HepG2 (cell line): ENCODE results near the gene DUSP7. TPM values are rescaled to one million over a fixed set of nuclear protein-coding genes. Genes with fewer than 3 reads are reported as not detected.

Experiments
- ATAC-seq: fragments of 200-7000 bp; cut with Tn5 transposase; 3 replicates; pipeline ENCODE4 v1.9.1; 2020; ENCODE audit warnings: mild to moderate bottlenecking, moderate library complexity
- BruUV-seq: library from RNA; stranded (reverse); fragments of 400-500 nt; replicated peaks from 2 replicates; lab custom pipeline; 2021; lab: Mats Ljungman, UMichigan
- CTCF ChIA-PET: fragments of 300-600 bp; formaldehyde crosslinking; extraction: SDS; loops from one replicate; lab custom pipeline; 2021; ENCODE audit warnings: low total read pairs, inconsistent platforms, low intra/inter-chr PET ratio; lab: Yijun Ruan, JAX
- POLR2A ChIA-PET: fragments of 350-600 bp; sonication (Branson Sonifier 250); formaldehyde crosslinking; loops from one replicate; lab custom pipeline; 2020; ENCODE audit warnings: antibody characterized with exemption, inconsistent platforms; lab: Yijun Ruan, JAX
- DNase-seq: peaks from one replicate; pipeline ENCODE4 v3.0.0-alpha.2; 2015; ENCODE audit warnings: low spot score
- FAIRE-seq: peaks from 3 replicates; lab custom pipeline; 2011; peaks lifted over from hg19 to GRCh38; lab: Jason Lieb, UNC
- H2AFZ ChIP-seq: one replicate; pipeline ENCODE4 v1.6.1; 2011; ENCODE audit warnings: low read length, inconsistent platforms
- H3K27ac ChIP-seq: fragments of 300-600 bp; 3 replicates; pipeline ENCODE4 v1.8.0; 2011; ENCODE audit warnings: mixed run types, mild to moderate bottlenecking, mixed read lengths, low read length, inconsistent platforms; ENCODE audit not compliant: insufficient read depth; ENCODE audit errors: extremely low read length
- H3K27me3 ChIP-seq, 2 experiments: fragments of 200-600 bp in 1 of 2; 2 replicates in 1 of 2; 3 replicates in 1 of 2; pipeline versions ENCODE4 v1.6.0 to v1.8.0; 2011; ENCODE audit warnings: low read length in 2 of 2, mild to moderate bottlenecking in 2 of 2, moderate library complexity in 2 of 2, inconsistent platforms in 1 of 2; ENCODE audit not compliant: insufficient read depth in 2 of 2, control insufficient read depth in 1 of 2
- H3K36me3 ChIP-seq, 2 experiments: fragments of 200-600 bp in 1 of 2; replicated peaks in 1 of 2; 2 replicates in 1 of 2; 3 replicates in 1 of 2; pipeline versions ENCODE4 v1.5.1 to v1.8.0; 2011; ENCODE audit warnings: low read length in 2 of 2, inconsistent platforms in 1 of 2; ENCODE audit not compliant: insufficient read depth in 2 of 2, control insufficient read depth in 1 of 2
- H3K4me1 ChIP-seq: 2 replicates; pipeline ENCODE4 v1.5.1; 2012; ENCODE audit warnings: low read length, inconsistent platforms; ENCODE audit not compliant: insufficient read depth
- H3K4me2 ChIP-seq: 2 replicates; pipeline ENCODE4 v1.6.0; 2011; ENCODE audit warnings: low read depth, low read length, inconsistent platforms
- H3K4me3 ChIP-seq, 3 experiments: fragments of 200-600 bp in 1 of 3; sonication (generic), shearing (Covaris generic) in 1 of 3; replicated peaks in 1 of 3; 2 replicates each; pipeline ENCODE4 v1.5.1; 2011 to 2016; ENCODE audit warnings: low read length in 3 of 3, inconsistent platforms in 2 of 3, low read depth in 2 of 3, mild to moderate bottlenecking in 2 of 3, control low read depth in 1 of 3, mixed read lengths in 1 of 3; ENCODE audit not compliant: insufficient read depth in 1 of 3
- H3K79me2 ChIP-seq: one replicate; pipeline ENCODE4 v1.6.1; 2011; ENCODE audit warnings: low read length, inconsistent platforms; ENCODE audit not compliant: insufficient read depth
- H3K9ac ChIP-seq: 2 replicates; pipeline ENCODE4 v1.6.0; 2011; ENCODE audit warnings: mild to moderate bottlenecking, low read depth, low read length, inconsistent platforms; ENCODE audit not compliant: insufficient read depth
- H3K9me3 ChIP-seq: 2 replicates; pipeline ENCODE4 v1.5.1; 2012; ENCODE audit warnings: mild to moderate bottlenecking, low read length
- H4K20me1 ChIP-seq: 2 replicates; pipeline ENCODE4 v1.6.0; 2011; ENCODE audit warnings: inconsistent platforms, mild to moderate bottlenecking, low read length, moderate library complexity; ENCODE audit not compliant: insufficient read depth
- ATF7 ChIP-seq, 2 experiments: fragments of 450-650 bp in 1 of 2; sonication (generic) in 1 of 2; formaldehyde crosslinking in 1 of 2; IDR thresholded peaks; 2 replicates each; pipeline versions ENCODE4 v1.4.0 to v1.6.1; 2016 to 2020; ENCODE audit warnings: antibody characterized with exemption in 1 of 2, mild to moderate bottlenecking in 1 of 2, missing genetic modification reagents in 1 of 2
- BHLHE40 ChIP-seq: IDR thresholded peaks from 2 replicates; pipeline ENCODE4 v1.6.1; 2011; ENCODE audit warnings: low read length, improper control_type of control experiment
- CTCF ChIP-seq: sonication (generic); formaldehyde crosslinking; IDR thresholded peaks from 2 replicates; pipeline ENCODE4 v1.5.0; 2020; ENCODE audit warnings: mild to moderate bottlenecking, missing genetic modification reagents, moderate library complexity
- EP300 ChIP-seq, 3 experiments: sonication (generic) in 1 of 3; formaldehyde crosslinking in 1 of 3; IDR thresholded peaks; 2 replicates each; pipeline versions ENCODE4 v1.5.1 to v1.6.1; 2011 to 2020; ENCODE audit warnings: low read depth in 2 of 3, low read length in 2 of 3, borderline replicate concordance in 1 of 3, improper control_type of control experiment in 1 of 3, mild to moderate bottlenecking in 1 of 3, missing genetic modification reagents in 1 of 3, moderate library complexity in 1 of 3
- MAFK ChIP-seq, 2 experiments: IDR thresholded peaks in 1 of 2; conservative IDR thresholded peaks in 1 of 2; 2 replicates each; pipeline ENCODE4 v1.6.1; 2011; ENCODE audit warnings: improper control_type of control experiment in 2 of 2, low read length in 2 of 2
- MAZ ChIP-seq, 2 experiments: sonication (generic) in 1 of 2; formaldehyde crosslinking in 1 of 2; IDR thresholded peaks; 2 replicates each; pipeline versions ENCODE4 v1.5.0 to v1.6.1; 2012 to 2020; ENCODE audit warnings: low read depth in 2 of 2, mild to moderate bottlenecking in 2 of 2, borderline replicate concordance in 1 of 2, improper control_type of control experiment in 1 of 2, low read length in 1 of 2, missing genetic modification reagents in 1 of 2, moderate library complexity in 1 of 2
- PCBP1 ChIP-seq: fragments of 200-400 bp; formaldehyde crosslinking; IDR thresholded peaks from 2 replicates; pipeline ENCODE4 v1.6.1; 2017; ENCODE audit warnings: mild to moderate bottlenecking, low read depth, low read length, borderline replicate concordance
- ZNF317 ChIP-seq: sonication (generic); formaldehyde crosslinking; IDR thresholded peaks from 2 replicates; pipeline ENCODE4 v1.5.0; 2020; ENCODE audit warnings: mild to moderate bottlenecking, missing genetic modification reagents
- ZNF430 ChIP-seq: sonication (generic); formaldehyde crosslinking; IDR thresholded peaks from 2 replicates; pipeline ENCODE4 v1.9.0; 2021; ENCODE audit warnings: mild to moderate bottlenecking, missing genetic modification reagents
- ZNF589 ChIP-seq: sonication (generic); formaldehyde crosslinking; conservative IDR thresholded peaks from 2 replicates; pipeline ENCODE4 v1.8.0; 2022; ENCODE audit warnings: mild to moderate bottlenecking, moderate library complexity, missing genetic modification reagents
- ZNF652 ChIP-seq: IDR thresholded peaks from 2 replicates; pipeline ENCODE4 v1.6.1; 2016; ENCODE audit warnings: low read depth, borderline replicate concordance
- WGBS: methylation state at CpG from one replicate; pipeline ENCODE4 v1.1.6; 2017; ENCODE audit warnings: low lambda C conversion rate; 5-methylcytosine and 5-hydroxymethylcytosine counted together
- in situ Hi-C: cut with HindIII; loops from 2 replicates; pipeline ENCODE4 v1.10.0; 2017; ENCODE audit warnings: low pct_unique_long_range_greater_than_20kb; ENCODE audit not compliant: extremely low pct_ligation_motif_present
- intact Hi-C: fragments of 100-400 bp; cut with micrococcal nuclease; formaldehyde crosslinking; loops from one replicate; pipeline ENCODE4 v1.10.0; 2022; ENCODE audit not compliant: unreplicated experiment
- polyA plus RNA-seq, 8 experiments: library from polyadenylated mRNA; depleted of rRNA in 3 of 8; stranded (reverse) in 7 of 8; unstranded in 1 of 8; fragments of >200 nt; fragmentation: Illumina TruSeq in 4 of 8; extraction: Trizol in 4 of 8; gene quantifications; 2 replicates each; pipeline versions ENCODE4 v1.2.1 to v1.2.3, GENCODE V29; 2011 to 2016; ENCODE audit warnings: low read depth in 4 of 8, missing spikeins in 1 of 8, mixed read lengths in 1 of 8; ENCODE audit not compliant: insufficient read depth in 1 of 8
- total RNA-seq, 5 experiments: library from RNA; depleted of rRNA; stranded (reverse); fragments of >200 nt; fragmentation: Illumina TruSeq; extraction: Trizol; gene quantifications; 2 replicates each; pipeline ENCODE4 v1.2.3, GENCODE V29; 2016; ENCODE audit warnings: low read depth in 1 of 5

Gene DUSP7
- total and polyA plus RNA-seq, 2 of the 13 experiments (the other 11 are each of a cell fraction or from before 2014, with no cell fraction given): 6.6 to 8.8 TPM

GRCh38 chr3:52006820-52007133 lies 49.6 kb downstream of the DUSP7 start:
- TF ChIP-seq ZNF589 (CRISPR knock-in tag) (no peak), MAZ (IDR thresholded peaks at IDR 0.05; ENCODE audit: borderline replicate concordance, low read depth, low read length) (no peak), MAZ (CRISPR knock-in tag; IDR thresholded peaks at IDR 0.05; ENCODE audit: low read depth) (no peak), CTCF (CRISPR knock-in tag) (no peak), MAFK (conservative IDR thresholded peaks at IDR 0.05 in 1 of 2, IDR thresholded peaks at IDR 0.05 in 1 of 2; ENCODE audit: low read length in 2 of 2) (no peak), PCBP1 (no peak), BHLHE40 (no peak), ZNF652 (CRISPR knock-in tag) (no peak), ZNF317 (CRISPR knock-in tag) (no peak), ATF7 (IDR thresholded peaks at IDR 0.05) (no peak), ATF7 (CRISPR knock-in tag; IDR thresholded peaks at IDR 0.05) (no peak), ZNF430 (CRISPR knock-in tag) (no peak), EP300 (IDR thresholded peaks at IDR 0.05; ENCODE audit: low read depth in 2 of 2, low read length in 2 of 2) (no peak), EP300 (CRISPR knock-in tag; IDR thresholded peaks at IDR 0.05; ENCODE audit: borderline replicate concordance) (no peak)
- Histone ChIP-seq H3K36me3 (no peaks in the 10 kb centered on the region), H3K9ac (no peak overlapping the region), H3K79me2 (no peaks in the 10 kb centered on the region), H2AFZ (no peak overlapping the region), H3K27ac (no peak overlapping the region), H3K4me3 (no peak overlapping the region), H4K20me1 (no peaks in the 10 kb centered on the region), H3K27me3 (peaks cover 0 to 45% of the 10 kb centered on the region in 2 experiments; a peak in 3 of 5 replicates), H3K4me2 (no peak overlapping the region), H3K4me1 (peaks cover 25% of the 10 kb centered on the region), H3K9me3 (no peaks in the 10 kb centered on the region)
- FAIRE-seq: no peak
- DNase-seq: no peak
- CTCF ChIA-PET: no interaction called here
- in situ Hi-C loops: no loop called here
- intact Hi-C loops: no loop called here
- POLR2A ChIA-PET: no interaction called here
- ATAC-seq: no peak
- 20% methylated on average over 2 of the region's 6 CpGs for WGBS
- no TSS peak for BruUV-seq
